ENCODE results near the gene FBXL7.

GRCh38 chr5:15566789-15567188, 66.8 kb downstream of the FBXL7 start:
- no peak for TF ChIP-seq CTCF (IDR thresholded peaks at IDR 0.05; ENCODE audit: low read depth, low read length)
- no peak for TF ChIP-seq POLR2A (IDR thresholded peaks at IDR 0.05; ENCODE audit: extremely low read depth, insufficient read length)

All from NB4 (cell line).